Left renal pelvis (tissue), 4 donors: ENCODE results near the gene IRF3. TPM values are rescaled to one million over a fixed set of nuclear protein-coding genes. Genes with fewer than 3 reads are reported as not detected.
"Not testable (repeated sequence)": the region's sequence is repeated elsewhere in the genome, so short reads cannot be mapped to it uniquely, and the experiment has no call there.

ENCODE experiments used
- DNase-seq, 4 donors: peaks; one replicate each; pipeline ENCODE4 v3.0.0-alpha.2; 2013; ENCODE audit warnings: low read depth in 4 of 4, low spot score in 3 of 4
- polyA plus RNA-seq, 4 donors: library from polyadenylated mRNA; unstranded; fragments of 120-200 nt; gene quantifications; one replicate each; pipeline ENCODE4 v1.2.1, GENCODE V29; 2013; ENCODE audit not compliant: insufficient read length in 4 of 4

The IRF3 gene
- polyA plus RNA-seq, 4 donors: 39.3 to 84.9 (median 47.1) TPM

GRCh38 chr19:49652551-49653465, 12.8 kb downstream of the IRF3 start:
- DNase-seq: no peak

- no peak for DNase-seq
These were observed 13.7 kb downstream of the IRF3 start for GRCh38 chr19:49651820-49652550.

DNA sequence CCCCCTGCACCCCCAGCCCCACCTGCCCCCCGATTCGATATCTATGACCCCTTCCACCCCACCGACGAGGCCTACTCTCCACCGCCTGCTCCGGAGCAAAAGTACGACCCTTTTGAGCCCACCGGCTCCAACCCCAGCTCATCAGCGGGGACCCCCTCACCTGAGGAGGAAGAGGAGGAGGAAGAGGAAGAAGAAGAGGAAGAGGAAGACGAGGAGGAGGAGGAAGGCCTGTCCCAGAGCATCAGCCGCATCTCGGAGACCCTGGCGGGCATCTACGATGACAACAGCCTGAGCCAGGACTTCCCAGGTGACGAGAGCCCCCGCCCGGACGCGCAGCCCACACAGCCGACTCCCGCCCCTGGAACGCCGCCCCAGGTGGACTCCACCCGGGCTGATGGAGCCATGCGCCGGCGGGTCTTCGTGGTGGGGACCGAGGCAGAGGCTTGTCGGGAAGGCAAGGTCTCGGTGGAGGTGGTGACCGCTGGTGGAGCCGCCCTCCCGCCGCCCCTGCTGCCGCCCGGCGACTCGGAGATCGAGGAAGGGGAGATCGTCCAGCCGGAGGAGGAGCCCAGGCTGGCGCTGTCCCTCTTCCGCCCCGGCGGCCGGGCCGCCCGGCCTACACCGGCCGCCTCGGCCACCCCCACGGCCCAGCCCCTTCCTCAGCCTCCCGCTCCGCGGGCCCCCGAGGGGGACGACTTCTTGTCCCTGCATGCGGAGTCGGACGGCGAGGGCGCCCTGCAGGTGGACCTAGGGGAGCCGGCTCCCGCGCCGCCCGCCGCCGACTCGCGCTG, 14.4 kb downstream of the IRF3 start:
- no peak for DNase-seq

DNA sequence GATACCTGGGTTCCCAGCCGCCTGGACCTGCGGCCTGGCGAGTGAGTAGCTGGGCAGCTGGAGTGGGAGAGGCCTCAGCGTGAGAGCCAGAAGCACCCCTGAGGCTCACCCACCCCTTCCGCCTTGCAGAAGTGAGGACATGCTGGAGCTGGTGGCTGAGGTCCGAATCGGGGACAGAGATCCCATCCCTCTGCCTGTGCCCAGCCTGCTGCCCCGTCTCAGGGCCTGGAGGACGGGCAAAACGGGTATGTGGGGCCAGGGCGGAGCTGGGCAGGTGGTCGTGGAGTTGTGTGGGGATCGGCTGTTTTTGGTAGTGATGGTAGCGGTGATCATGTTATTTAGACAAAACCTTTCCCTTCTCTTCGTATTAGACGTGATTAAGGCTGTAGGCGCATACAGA, 19.1 kb downstream of the IRF3 start:
- DNase-seq: no peak

- no peak for DNase-seq
These were observed 19.7 kb downstream of the IRF3 start for GRCh38 chr19:49645995-49646394.

DNA sequence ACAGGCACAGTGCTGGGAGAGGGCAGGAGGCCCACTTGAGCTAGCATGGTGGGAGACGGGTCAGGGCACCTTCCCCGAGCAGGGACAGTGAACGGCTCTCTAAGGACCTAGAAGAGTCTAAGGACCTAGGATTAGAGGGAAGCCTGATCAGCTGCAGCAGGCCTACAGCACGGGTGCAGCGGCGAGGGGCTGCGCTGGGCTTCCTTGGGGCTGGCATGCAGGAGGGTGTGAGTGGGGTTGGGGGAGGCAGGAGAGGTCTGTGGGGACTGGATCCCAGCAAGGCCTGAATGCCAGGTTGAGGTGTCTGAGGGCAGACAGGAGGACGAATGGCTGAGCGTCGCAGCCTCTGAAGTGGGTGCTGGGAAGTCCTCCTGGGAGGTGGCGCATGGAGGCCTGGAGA, 20.1 kb downstream of the IRF3 start:
- DNase-seq: no peak

DNA sequence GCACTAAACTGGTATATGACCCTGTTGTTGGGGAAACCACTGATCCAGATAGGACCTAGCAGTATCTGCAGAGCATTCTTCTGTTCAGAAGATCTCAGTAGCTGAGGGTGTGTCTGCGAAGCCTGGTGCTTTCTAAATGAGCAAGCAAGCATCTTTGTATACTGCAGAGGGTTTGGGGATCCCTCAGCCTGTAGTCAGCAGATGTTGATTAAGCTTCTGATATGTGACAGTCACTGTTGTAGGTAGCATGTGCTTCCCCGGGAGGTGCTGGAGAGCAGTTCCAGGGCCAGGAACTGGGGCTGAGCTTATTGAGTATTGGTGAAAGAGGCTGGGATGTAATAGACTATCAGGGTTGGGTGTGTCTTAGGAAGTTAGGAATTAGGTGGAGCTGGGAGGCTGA, 22.2 kb downstream of the IRF3 start:
- no peak for DNase-seq

GRCh38 chr19:49642492-49643035, 23.1 kb downstream of the IRF3 start:
- no peak for DNase-seq

- DNase-seq: peak; percentile 94 to 98 (median 97)
These were observed 23.8 kb downstream of the IRF3 start, which contains the start of gene SCAF1 for GRCh38 chr19:49641688-49642491. Gene SCAF1, plus strand, starts transcription at chr19:49642209. Its CDS starts 2,818 bp downstream, at chr19:49645027.

- DNase-seq: peak; percentile 99 to 100 (median 99)
These were observed 25.4 kb downstream of the IRF3 start, which contains the start of gene RRAS for GRCh38 chr19:49640113-49640898. Gene RRAS, minus strand, starts transcription at chr19:49640143. Its CDS starts 45 bp downstream, at chr19:49640098.

DNA sequence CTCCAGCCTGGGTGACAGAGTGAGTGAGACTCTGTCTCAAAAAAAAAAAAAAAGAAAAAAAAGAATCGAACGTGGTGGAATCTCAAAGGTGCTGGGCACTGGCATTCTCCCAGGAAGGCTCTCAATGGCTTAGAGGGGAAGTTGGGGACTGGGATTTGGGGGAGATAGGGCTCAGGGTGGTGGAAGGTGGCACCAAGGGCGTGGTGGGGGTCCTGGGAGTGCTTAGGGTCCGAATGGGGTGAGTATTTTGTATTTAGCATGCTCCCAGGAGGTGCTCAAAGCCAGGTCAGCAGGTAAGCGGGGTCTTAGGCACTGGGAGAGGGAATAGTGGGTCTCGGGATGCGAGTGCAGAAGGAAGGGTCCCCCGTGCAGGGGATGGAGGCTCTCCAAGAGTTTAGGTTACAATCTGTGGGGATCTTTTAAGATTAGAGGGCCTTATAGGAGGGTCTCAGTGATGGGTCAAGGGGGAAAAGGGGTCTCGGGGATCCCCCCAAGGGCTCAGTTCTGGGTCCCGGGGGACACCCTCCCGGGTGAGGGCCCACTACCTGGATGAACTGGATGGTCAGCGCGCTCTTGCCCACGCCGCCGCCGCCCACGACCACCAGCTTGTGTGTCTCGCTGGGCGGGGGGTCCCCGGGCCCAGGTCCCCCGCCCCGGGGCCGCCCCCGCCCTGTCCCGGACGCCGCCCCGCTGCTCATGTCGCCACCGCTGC, 26.1 kb downstream of the IRF3 start:
- no peak for DNase-seq

DNA sequence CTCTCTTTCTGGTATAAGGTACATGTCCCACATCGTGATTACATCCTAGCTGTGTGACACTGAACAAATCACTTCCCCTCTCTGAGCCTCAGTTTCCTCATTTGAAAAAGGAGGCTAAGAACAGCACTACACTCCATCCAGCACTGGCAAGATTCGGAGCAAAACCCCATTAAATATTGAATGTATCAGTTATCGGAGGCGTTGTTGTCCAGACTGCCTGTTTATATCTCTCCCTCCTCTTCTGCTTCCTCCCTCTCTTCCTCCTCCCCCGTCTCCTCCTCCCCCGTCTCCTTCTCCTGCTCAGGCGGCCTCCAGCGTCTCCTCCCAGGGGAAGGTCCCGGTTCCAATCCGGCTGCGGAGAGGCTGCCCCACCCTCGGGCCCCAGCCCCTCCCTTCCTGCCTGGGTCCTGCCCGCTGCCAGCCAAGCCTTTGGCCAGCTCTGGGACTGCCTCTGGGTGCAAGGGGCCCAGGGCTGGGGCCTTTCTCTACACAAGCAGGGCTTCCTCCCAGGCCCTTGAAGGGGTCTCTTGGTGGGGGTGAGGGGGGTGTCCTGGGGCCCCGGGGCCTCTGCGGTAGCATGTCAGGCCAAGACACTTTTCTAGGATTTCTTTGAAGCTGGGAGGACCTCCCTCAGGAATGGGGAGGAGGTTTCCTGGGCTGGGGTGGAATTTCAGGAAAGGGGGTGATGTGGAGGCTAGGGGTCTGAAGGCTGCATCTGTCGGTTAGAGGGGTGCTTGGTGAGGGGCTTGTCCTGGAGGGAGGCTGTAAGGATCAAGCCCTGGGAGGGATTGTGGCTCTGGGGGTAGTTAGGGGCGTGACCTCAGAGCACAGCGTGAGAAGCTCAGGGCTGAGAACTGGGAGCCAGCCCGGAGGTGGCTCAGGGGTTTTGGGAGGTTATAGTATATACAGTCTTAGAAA, 27.6 kb downstream of the IRF3 start:
- no peak for DNase-seq

GRCh38 chr19:49636233-49636932, 29.3 kb downstream of the IRF3 start:
- no peak for DNase-seq

DNA sequence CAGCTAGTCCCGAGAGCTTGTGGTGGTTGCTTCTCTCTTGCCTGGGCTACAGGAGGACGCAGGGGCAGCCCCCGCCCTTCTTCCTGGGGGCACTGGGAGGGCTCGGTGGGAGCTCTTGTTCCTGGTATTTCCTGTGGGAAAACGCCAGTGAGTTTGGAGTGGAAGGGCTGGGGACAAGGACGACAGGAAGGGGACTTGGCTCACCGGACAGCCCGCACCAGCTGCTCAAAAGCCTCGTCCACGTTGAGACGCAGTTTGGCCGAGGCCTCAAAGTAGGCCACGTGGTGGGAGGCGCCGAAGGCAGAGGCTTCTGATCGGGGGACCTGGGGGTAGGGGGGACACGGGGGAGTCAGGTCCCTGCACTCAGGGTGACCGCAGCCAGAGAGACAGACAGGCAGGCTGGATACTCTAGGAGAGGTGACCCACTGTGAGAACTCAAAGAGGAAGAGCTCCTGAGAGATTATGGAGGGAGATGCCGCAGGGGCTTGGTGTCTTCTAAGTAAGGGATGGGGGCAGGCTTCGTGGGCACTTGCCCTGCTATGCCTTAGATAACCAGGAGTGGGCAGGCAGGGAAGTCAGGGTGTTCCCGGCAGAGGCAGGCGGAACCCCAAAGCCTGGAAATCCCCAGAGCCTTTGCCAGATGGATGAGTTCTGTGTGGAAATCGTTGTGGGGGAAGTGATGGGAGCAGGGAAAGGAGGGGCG, 30.0 kb downstream of the IRF3 start:
- no peak for DNase-seq

DNA sequence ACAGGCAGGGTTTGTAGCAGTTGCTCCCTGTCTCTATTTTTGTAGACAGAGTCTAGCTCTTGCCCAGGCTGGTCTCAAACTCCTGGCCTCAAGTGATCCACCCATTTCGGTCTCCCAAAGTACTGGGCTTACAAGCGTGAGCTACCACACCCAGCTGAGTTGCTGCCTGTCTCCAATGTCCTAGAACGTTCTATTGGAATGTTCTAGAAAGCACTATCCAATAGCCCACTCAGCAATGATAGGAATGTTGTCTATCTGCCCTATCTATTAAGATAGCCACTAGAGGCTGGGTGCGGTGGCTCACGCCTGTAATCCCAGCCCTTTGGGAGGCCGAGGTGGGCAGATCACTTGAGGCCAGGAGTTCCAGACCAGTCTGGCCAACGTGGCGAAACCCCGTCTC, 32.4 kb downstream of the IRF3 start:
- DNase-seq: not testable (repeated sequence)

GRCh38 chr19:49632576-49632975, 33.1 kb downstream of the IRF3 start:
- no peak for DNase-seq
